Activated naive CD8-positive, alpha-beta T cell treated with anti-CD3 and anti-CD28 coated beads for 36 hours (primary cell): ENCODE results near the gene ADGRV1. TPM values are rescaled to one million over a fixed set of nuclear protein-coding genes. Genes with fewer than 3 reads are reported as not detected.
"Not testable (repeated sequence)": the region's sequence is repeated elsewhere in the genome, so short reads cannot be mapped to it uniquely, and the experiment has no call there.

ENCODE experiments used
- DNase-seq: peaks from one replicate; pipeline ENCODE4 v3.0.0; 2021
- H3K27ac Mint-ChIP-seq: one replicate; pipeline ENCODE4 v1.8.0; 2022; ENCODE audit warnings: mild to moderate bottlenecking, moderate library complexity, mixed read lengths
- H3K27me3 Mint-ChIP-seq: one replicate; pipeline ENCODE4 v1.8.0; 2022; ENCODE audit warnings: mild to moderate bottlenecking, mixed read lengths
- H3K36me3 Mint-ChIP-seq: one replicate; pipeline ENCODE4 v1.8.0; 2021; ENCODE audit warnings: mild to moderate bottlenecking, mixed read lengths
- H3K4me1 Mint-ChIP-seq: one replicate; pipeline ENCODE4 v1.8.0; 2021; ENCODE audit warnings: mixed read lengths
- H3K4me3 Mint-ChIP-seq: one replicate; pipeline ENCODE4 v1.8.0; 2022; ENCODE audit warnings: mild to moderate bottlenecking, moderate library complexity, mixed read lengths
- H3K9me3 Mint-ChIP-seq: one replicate; pipeline ENCODE4 v1.8.0; 2022; ENCODE audit warnings: mixed read lengths
- total RNA-seq, 2 experiments: library from RNA; stranded (reverse); gene quantifications; one replicate each; pipeline ENCODE4 v1.2.3, GENCODE V29; 2021

Gene ADGRV1
- total RNA-seq, 2 experiments from 2014 or later = 0.14 TPM; not detected in 1

DNA sequence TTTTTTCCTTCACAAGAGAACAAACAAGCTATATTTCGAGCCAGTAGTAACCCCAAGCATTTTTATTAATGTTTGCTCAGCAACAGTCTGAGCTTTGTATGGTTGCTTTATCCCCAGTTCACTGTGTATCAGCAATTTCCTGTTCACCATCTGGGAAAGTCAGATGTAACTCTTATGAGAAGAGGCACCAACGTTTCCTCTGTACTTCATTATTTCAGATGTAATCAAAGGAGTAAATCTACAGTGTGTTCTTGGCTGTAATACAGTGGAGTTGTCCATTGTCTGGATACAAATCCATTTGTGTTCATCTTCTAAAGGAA is 484.3 kb downstream of the ADGRV1 start:
- Mint-ChIP-seq H3K27me3 (peaks cover 12% of the 10 kb centered on the region), H3K36me3 (no peaks in the 10 kb centered on the region)

GRCh38 chr5:91048073-91048472 is 489.5 kb downstream of the ADGRV1 start:
- H3K9me3 Mint-ChIP-seq = peaks cover 4% of the 10 kb centered on the region
- no peaks in the 10 kb centered on the region for H3K36me3 Mint-ChIP-seq
- DNase-seq = no peak
- no peaks in the 10 kb centered on the region for H3K4me1 Mint-ChIP-seq
- H3K27me3 Mint-ChIP-seq = peaks cover 21% of the 10 kb centered on the region
- H3K27ac Mint-ChIP-seq = no peak overlapping the region
- H3K4me3 Mint-ChIP-seq = no peak overlapping the region

More for the DNA sequence above, 484.3 kb downstream of the ADGRV1 start:
- Mint-ChIP-seq H3K27ac (no peak overlapping the region), H3K4me3 (no peak overlapping the region), H3K4me1 (no peaks in the 10 kb centered on the region), H3K9me3 (peaks cover 4% of the 10 kb centered on the region)
- DNase-seq = no peak

GRCh38 chr5:91049112-91049511 is 490.5 kb downstream of the ADGRV1 start:
- no peaks in the 10 kb centered on the region for H3K36me3 Mint-ChIP-seq
- H3K27me3 Mint-ChIP-seq = peaks cover 24% of the 10 kb centered on the region
- no peak for DNase-seq
- H3K4me3 Mint-ChIP-seq = no peak overlapping the region
- peaks cover 4% of the 10 kb centered on the region for H3K9me3 Mint-ChIP-seq
- H3K27ac Mint-ChIP-seq = no peak overlapping the region
- H3K4me1 Mint-ChIP-seq = no peaks in the 10 kb centered on the region

DNA sequence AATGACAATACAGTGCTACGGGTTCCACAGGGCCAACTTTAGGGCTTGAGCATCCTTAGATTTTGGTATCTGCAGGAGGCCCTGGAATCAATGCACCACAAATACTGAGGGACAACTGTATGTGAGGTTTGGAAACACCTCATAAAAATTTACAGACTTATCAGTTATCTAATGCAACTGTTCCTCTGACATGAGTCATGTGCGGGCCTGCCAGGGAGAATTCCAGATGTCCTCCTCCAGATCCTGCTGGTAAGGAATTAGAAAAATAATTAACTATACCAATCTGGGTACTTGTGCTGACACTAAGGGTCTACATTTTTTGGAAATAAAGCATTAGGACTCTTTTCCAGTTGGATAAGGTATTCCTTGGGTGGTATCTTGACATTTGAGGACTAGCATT is 491.2 kb downstream of the ADGRV1 start:
- H3K4me3 Mint-ChIP-seq = no peak overlapping the region
- H3K27ac Mint-ChIP-seq = no peak overlapping the region
- no peaks in the 10 kb centered on the region for H3K36me3 Mint-ChIP-seq
- no peak for DNase-seq
- no peaks in the 10 kb centered on the region for H3K4me1 Mint-ChIP-seq
- H3K9me3 Mint-ChIP-seq = peaks cover 2% of the 10 kb centered on the region
- H3K27me3 Mint-ChIP-seq = peaks cover 24% of the 10 kb centered on the region

DNA sequence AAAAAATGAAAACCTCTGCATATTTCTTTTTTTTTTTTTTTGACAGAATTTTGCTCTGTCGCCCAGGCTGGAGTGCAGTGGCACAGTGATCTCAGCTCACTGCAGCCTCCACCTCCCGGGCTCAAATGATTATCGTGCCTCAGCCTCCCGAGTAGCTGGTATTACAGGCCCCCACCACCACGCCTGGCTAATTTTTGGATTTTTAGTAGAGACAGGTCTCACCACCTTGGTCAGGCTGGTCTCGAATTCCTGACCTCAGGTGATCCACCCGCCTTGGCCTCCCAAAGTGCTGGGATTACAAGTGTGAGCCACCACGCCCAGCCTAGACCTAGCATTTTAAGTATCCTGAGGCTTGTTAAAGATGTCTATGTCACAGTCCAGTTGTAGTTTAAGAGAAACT is 493.8 kb downstream of the ADGRV1 start:
- H3K27ac Mint-ChIP-seq, DNase-seq, H3K4me3 Mint-ChIP-seq, H3K36me3 Mint-ChIP-seq, H3K4me1 Mint-ChIP-seq, H3K9me3 Mint-ChIP-seq: not testable (repeated sequence)
- H3K27me3 Mint-ChIP-seq = peaks cover 21% of the 10 kb centered on the region

GRCh38 chr5:91052977-91053740 is 494.6 kb downstream of the ADGRV1 start:
- no peak for DNase-seq
- Mint-ChIP-seq H3K4me3 (no peak overlapping the region), H3K9me3 (no peaks in the 10 kb centered on the region), H3K27ac (no peak overlapping the region), H3K27me3 (peaks cover 18% of the 10 kb centered on the region), H3K4me1 (no peaks in the 10 kb centered on the region), H3K36me3 (no peaks in the 10 kb centered on the region)

GRCh38 chr5:91053741-91054025 is 495.1 kb downstream of the ADGRV1 start:
- Mint-ChIP-seq H3K27me3 (peaks cover 18% of the 10 kb centered on the region), H3K4me3 (no peak overlapping the region), H3K36me3 (peaks cover 2% of the 10 kb centered on the region)

GRCh38 chr5:91058155-91058554 is 499.6 kb downstream of the ADGRV1 start:
- Mint-ChIP-seq H3K27me3 (peaks cover 23% of the 10 kb centered on the region), H3K9me3 (peaks cover 4% of the 10 kb centered on the region), H3K4me3 (no peak overlapping the region), H3K27ac (no peak overlapping the region), H3K4me1 (peaks cover 39% of the 10 kb centered on the region), H3K36me3 (peaks cover 5% of the 10 kb centered on the region)
- no peak for DNase-seq

More at GRCh38 chr5:91053741-91054025, 495.1 kb downstream of the ADGRV1 start:
- Mint-ChIP-seq H3K4me1 (peaks cover 5% of the 10 kb centered on the region), H3K27ac (no peak overlapping the region), H3K9me3 (no peaks in the 10 kb centered on the region)
- no peak for DNase-seq

DNA sequence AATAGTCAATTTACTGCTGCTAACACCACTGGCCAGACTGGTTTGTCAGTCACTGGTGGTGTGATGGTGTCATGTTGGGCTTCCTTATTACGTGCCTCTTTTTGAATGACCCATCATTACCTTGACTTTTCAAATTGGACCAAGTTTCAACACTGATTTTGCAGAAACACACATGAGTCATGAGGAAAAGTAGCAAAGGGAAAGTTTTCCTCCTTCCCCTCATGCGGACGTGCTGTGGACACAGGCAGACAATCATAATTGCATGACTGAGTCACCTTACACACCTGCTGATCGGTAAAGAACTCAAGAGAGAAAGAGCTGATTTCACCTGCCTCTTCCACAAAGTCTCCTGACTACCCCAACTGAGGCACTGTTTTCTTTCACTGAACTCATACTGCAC is 500.0 kb downstream of the ADGRV1 start:
- Mint-ChIP-seq H3K4me3 (no peak overlapping the region), H3K27ac (no peak overlapping the region), H3K36me3 (peaks cover 5% of the 10 kb centered on the region), H3K27me3 (peaks cover 24% of the 10 kb centered on the region), H3K9me3 (peaks cover 4% of the 10 kb centered on the region), H3K4me1 (peaks cover 39% of the 10 kb centered on the region)
- no peak for DNase-seq

DNA sequence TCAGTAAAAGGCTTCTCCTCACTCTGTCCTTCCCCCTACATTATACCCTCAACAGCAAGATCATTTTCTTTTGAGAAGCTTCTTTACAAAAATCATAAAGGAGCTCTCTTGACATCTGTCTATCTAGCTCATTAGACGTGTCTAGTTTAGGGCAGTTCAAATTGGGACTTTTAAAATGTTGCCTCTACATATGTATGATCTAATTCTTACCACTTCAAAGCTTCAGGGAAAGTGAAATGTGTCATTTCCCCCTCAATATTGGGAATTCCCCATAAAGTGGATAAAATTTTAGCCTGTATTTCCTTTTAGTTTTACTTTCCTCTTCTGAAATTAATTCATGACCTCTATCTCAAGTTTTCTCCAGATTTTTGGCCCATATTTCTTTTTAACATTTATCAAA is 500.8 kb downstream of the ADGRV1 start:
- Mint-ChIP-seq H3K9me3 (peaks cover 4% of the 10 kb centered on the region), H3K27ac (peak overlapping the region; percentile 34), H3K27me3 (peaks cover 30% of the 10 kb centered on the region), H3K4me3 (peak overlapping the region; percentile 2), H3K4me1 (peaks cover 39% of the 10 kb centered on the region), H3K36me3 (peaks cover 5% of the 10 kb centered on the region)
- DNase-seq = no peak

DNA sequence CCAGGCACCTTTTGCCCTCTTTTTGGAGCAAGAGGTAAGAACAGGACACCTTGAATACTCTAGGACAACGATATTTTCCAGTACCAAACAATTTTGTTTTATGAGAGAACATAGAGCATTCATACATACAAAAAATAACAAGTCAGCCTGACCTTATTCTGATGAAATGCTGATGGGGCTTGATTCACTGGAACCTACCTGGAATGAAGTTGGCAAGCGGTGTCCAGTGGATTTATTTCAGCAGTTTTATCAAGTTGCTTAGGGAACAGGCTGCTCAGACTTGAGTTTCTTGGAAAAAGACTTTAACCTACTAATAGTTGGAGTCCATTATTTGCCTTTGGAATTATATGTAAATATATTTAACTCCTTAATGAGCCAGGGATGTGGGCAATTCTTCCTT is 502.5 kb downstream of the ADGRV1 start:
- Mint-ChIP-seq H3K27me3 (peaks cover 47% of the 10 kb centered on the region), H3K4me1 (peaks cover 39% of the 10 kb centered on the region), H3K9me3 (peaks cover 4% of the 10 kb centered on the region), H3K4me3 (no peak overlapping the region), H3K36me3 (peaks cover 5% of the 10 kb centered on the region), H3K27ac (no peak overlapping the region)
- DNase-seq = no peak

- Mint-ChIP-seq H3K9me3 (peaks cover 4% of the 10 kb centered on the region), H3K27ac (no peak overlapping the region), H3K4me3 (no peak overlapping the region), H3K36me3 (peaks cover 5% of the 10 kb centered on the region), H3K27me3 (peaks cover 48% of the 10 kb centered on the region), H3K4me1 (peaks cover 39% of the 10 kb centered on the region)
- DNase-seq = peak; percentile 11
Observed at GRCh38 chr5:91061946-91062562, 503.5 kb downstream of the ADGRV1 start.

DNA sequence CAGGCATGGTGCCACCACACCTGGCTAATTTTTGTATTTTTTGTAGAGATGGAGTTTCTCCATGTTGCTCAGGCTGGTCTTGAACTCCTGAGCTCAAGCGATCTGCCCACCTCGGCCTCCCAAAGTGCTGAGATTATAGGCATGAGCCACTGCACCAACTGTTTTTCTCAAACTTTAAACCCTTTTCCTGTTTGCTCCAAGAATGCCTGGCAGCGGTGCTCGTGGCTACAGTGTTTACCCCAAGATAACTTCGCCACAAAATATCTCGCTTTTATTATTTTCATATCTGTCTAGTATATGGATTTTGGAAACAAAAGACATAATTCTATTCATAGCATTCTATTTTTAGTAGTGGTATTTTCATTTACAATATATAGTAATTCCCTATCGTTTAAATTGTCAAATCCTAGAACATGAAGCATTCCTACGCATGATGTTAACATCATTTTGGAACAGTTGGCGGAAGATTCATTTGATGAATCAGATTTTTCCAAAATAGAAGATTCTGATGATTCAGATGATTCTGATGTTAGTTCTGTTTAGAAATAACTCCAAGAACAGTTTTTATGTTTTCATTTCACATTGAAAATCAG is 504.6 kb downstream of the ADGRV1 start:
- H3K4me3 Mint-ChIP-seq, DNase-seq, H3K27ac Mint-ChIP-seq, H3K9me3 Mint-ChIP-seq, H3K36me3 Mint-ChIP-seq: not testable (repeated sequence)
- peaks cover 48% of the 10 kb centered on the region for H3K27me3 Mint-ChIP-seq
- H3K4me1 Mint-ChIP-seq = peaks cover 39% of the 10 kb centered on the region

- H3K9me3 Mint-ChIP-seq = no peaks in the 10 kb centered on the region
- no peaks in the 10 kb centered on the region for H3K36me3 Mint-ChIP-seq
- no peak overlapping the region for H3K27ac Mint-ChIP-seq
- H3K4me1 Mint-ChIP-seq = peaks cover 17% of the 10 kb centered on the region
- no peak overlapping the region for H3K4me3 Mint-ChIP-seq
- H3K27me3 Mint-ChIP-seq = peaks cover 53% of the 10 kb centered on the region
- no peak for DNase-seq
Observed at GRCh38 chr5:91065496-91065895, 506.9 kb downstream of the ADGRV1 start.

GRCh38 chr5:91069364-91069763 is 510.8 kb downstream of the ADGRV1 start:
- peaks cover 5% of the 10 kb centered on the region for H3K4me1 Mint-ChIP-seq
- no peak overlapping the region for H3K4me3 Mint-ChIP-seq
- DNase-seq = no peak
- H3K27me3 Mint-ChIP-seq = peaks cover 32% of the 10 kb centered on the region
- H3K36me3 Mint-ChIP-seq = no peaks in the 10 kb centered on the region
- no peaks in the 10 kb centered on the region for H3K9me3 Mint-ChIP-seq
- H3K27ac Mint-ChIP-seq = no peak overlapping the region
